ENCODE measurements around the gene TBC1D5. TPM values are rescaled to one million over a fixed set of nuclear protein-coding genes. Genes with fewer than 3 reads are reported as not detected.

TBC1D5 gene
- total and polyA plus RNA-seq, 12 donors: 6.4 to 108 (median 70.7) TPM

DNA sequence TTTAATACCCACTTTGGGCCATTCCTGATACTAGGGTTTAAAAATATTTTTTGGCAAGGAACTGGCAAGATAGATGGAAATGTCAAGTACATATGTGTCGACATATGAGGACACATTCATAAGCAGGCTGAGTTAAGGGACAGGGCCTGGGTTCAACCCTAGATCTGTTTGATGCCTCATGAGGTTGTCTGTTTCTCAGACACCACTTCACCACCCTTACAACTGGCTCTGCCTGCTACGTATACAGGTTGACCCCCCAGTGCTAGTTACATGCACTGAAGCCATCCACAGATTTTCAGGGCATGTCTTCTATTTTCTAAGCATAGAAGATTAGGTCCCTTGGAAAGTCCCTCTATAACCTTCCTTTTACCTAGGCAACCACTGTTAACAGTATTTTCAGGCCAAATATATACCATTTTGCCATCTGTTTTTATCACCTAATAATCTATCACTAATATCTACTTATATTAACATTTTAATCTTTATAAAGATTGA lies 561.0 kb downstream of the TBC1D5 start:
- Histone ChIP-seq H3K36me3 (replicated peaks in 1 of 2) (no peaks in the 10 kb centered on the region), H3K4me3 (no peak overlapping the region), H3K27ac (no peak overlapping the region), H3K27me3 (no peaks in the 10 kb centered on the region), H3K4me1 (replicated peaks in 1 of 2) (no peaks in the 10 kb centered on the region), H3K9me3 (replicated peaks in 1 of 3) (no peaks in the 10 kb centered on the region)
- WGBS, 4 donors: 83 to 95% (median 90%) methylated on average over 2 of the region's 2 CpGs
- DNase-seq: no peak
- TF ChIP-seq POLR2A (IDR thresholded peaks at IDR 0.05): no peak
- TF ChIP-seq, protein P1, sequence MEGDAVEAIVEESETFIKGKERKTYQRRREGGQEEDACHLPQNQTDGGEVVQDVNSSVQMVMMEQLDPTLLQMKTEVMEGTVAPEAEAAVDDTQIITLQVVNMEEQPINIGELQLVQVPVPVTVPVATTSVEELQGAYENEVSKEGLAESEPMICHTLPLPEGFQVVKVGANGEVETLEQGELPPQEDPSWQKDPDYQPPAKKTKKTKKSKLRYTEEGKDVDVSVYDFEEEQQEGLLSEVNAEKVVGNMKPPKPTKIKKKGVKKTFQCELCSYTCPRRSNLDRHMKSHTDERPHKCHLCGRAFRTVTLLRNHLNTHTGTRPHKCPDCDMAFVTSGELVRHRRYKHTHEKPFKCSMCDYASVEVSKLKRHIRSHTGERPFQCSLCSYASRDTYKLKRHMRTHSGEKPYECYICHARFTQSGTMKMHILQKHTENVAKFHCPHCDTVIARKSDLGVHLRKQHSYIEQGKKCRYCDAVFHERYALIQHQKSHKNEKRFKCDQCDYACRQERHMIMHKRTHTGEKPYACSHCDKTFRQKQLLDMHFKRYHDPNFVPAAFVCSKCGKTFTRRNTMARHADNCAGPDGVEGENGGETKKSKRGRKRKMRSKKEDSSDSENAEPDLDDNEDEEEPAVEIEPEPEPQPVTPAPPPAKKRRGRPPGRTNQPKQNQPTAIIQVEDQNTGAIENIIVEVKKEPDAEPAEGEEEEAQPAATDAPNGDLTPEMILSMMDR (IDR thresholded peaks at IDR 0.05): no peak
- intact Hi-C loops (cut with DNase I): no loop called here

DNA sequence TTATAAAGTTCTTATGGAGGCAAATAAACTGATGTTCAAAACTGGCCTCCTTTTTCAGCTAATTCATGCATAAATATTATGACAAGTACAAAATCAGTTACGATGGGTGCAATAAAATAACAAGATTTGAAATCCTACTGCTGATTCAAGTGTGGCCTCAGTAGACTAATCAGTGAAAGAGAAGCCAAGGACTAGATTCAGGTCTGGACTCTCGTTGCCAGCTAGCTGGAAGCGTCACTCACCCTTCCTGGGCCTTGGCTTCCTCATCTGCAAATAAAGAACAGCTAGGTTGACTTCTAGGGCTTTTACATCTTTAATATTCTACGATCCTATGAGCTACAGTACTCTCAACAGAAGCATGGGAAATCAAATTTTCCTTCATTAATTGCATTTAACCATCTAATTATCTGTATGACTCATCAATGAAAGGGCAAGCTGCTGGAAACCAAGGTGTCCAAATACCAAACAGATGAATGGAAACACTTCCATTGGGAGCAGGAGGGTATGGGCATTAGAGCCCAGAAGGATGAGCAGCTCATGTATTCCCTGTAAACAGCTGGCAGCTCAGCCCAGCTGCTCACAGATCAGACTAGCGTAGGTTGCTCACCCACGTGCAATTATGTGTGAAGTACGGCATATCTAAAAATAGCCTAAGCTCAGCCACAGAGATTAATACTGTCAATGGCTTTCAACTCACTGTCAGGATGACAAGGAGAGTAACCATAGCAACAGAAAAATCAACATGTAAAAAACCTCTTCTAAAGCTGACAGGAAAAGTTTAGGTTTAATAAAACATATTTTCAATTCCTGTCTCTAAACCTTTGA lies 562.8 kb downstream of the TBC1D5 start:
- Histone ChIP-seq H3K4me1 (replicated peaks in 1 of 2) (peaks cover 11 to 12% of the 10 kb centered on the region in 2 donors), H3K27me3 (no peaks in the 10 kb centered on the region), H3K9me3 (replicated peaks in 1 of 3) (no peaks in the 10 kb centered on the region), H3K36me3 (replicated peaks in 1 of 2) (no peaks in the 10 kb centered on the region), H3K4me3 (no peak overlapping the region), H3K27ac (no peak overlapping the region)
- peak in 1 of 7 donors; percentile 59 for DNase-seq
- 73 to 83% (median 77%) methylated on average over 7 of the region's 7 CpGs for WGBS, 4 donors
- intact Hi-C loops (cut with DNase I): no loop called here
- TF ChIP-seq POLR2A (IDR thresholded peaks at IDR 0.05): no peak
- TF ChIP-seq, protein P1 (IDR thresholded peaks at IDR 0.05): no peak

DNA sequence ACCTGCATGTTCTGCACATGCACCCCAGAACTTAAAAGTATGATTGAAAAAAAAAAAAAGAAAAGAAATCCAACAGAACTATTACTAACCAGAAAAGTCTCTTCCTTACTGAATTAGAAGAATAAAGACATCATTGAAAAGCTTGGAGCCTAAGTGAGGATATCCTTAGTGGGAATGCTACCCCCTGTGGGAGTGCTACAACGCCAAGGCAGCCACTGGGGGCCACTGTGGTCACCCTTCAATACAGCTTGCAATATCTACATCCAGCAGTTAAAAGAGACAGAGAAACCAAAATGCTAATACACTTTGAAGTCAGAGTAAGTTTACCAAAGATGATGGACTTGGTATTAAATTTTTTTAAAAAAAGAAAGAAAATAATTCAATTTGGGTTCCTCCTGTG lies 565.7 kb downstream of the TBC1D5 start:
- Histone ChIP-seq H3K4me1 (replicated peaks in 1 of 2) (peaks cover 11 to 12% of the 10 kb centered on the region in 2 donors), H3K4me3 (no peak overlapping the region)

DNA sequence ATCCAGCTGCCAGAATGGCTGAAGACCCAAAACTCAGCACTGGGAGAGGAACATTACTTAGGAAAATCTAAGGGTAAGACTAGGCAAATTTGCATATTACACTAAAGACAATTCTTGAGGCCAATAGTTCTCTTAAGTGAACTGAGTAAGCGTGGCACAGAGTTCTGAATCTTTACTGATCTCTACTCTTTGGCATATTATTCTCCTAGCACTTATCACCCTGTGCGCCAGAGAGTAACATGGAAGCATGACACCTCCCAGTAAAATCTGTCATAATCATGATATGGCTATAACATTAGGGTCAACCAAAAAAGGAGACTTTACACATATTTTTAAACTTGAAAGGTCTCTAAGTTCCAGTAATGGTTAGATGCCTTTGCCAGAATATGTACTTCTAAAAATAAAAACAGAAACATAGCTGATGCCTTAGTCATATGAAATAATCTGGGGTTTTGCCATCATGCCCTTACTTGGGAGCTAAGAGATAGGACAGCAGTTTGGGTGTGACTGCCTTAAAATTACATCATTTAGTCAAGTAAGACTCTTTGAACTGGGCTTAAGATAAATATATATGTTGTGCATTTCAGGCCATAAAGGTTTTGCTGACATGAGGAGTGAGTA lies 567.1 kb downstream of the TBC1D5 start:
- DNase-seq: peak in 2 of 7 donors; percentile 30 to 56
- peak overlapping the region in 3 of 5 donors; percentile 42 to 66 (median 58) for H3K27ac ChIP-seq
- TF ChIP-seq, protein P1 (IDR thresholded peaks at IDR 0.05): no peak
- no peak for TF ChIP-seq POLR2A (IDR thresholded peaks at IDR 0.05)
- H3K4me1 ChIP-seq (replicated peaks in 1 of 2): peaks cover 11 to 12% of the 10 kb centered on the region in 2 donors
- WGBS, 4 donors: 75 to 93% (median 90%) methylated on average over 2 of the region's 2 CpGs
- no peaks in the 10 kb centered on the region for H3K9me3 ChIP-seq (replicated peaks in 1 of 3)
- no peaks in the 10 kb centered on the region for H3K27me3 ChIP-seq
- no peak overlapping the region for H3K4me3 ChIP-seq
- intact Hi-C loops (cut with DNase I): no loop called here
- no peaks in the 10 kb centered on the region for H3K36me3 ChIP-seq (replicated peaks in 1 of 2)

More for the DNA sequence above, 565.7 kb downstream of the TBC1D5 start:
- no peak overlapping the region for H3K27ac ChIP-seq
- intact Hi-C loops (cut with DNase I): no loop called here
- H3K27me3 ChIP-seq: no peaks in the 10 kb centered on the region
- TF ChIP-seq, protein P1 (IDR thresholded peaks at IDR 0.05): no peak
- TF ChIP-seq POLR2A (IDR thresholded peaks at IDR 0.05): no peak
- DNase-seq: no peak
- no peaks in the 10 kb centered on the region for H3K9me3 ChIP-seq (replicated peaks in 1 of 3)
- no peaks in the 10 kb centered on the region for H3K36me3 ChIP-seq (replicated peaks in 1 of 2)
- WGBS, 4 donors: 75 to 89% (median 79%) methylated on average over 1 of the region's 1 CpG
